Spleen (tissue), 7 donors: ENCODE data around the gene ZFYVE27.

Source experiments
- POLR2A ChIP-seq, 3 donors: fragments of 450-650 bp; IDR thresholded peaks; one replicate each; pipeline ENCODE4 v1.5.1; 2017; ENCODE audit warnings: antibody characterized with exemption in 3 of 3, mild to moderate bottlenecking in 1 of 3
- TF ChIP-seq, protein P1 (sequence below), 11 experiments: fragments of 200-600 bp in 7 of 11; fragments of 450-650 bp in 4 of 11; sonication (generic) in 4 of 11; IDR thresholded peaks in 8 of 11; conservative IDR thresholded peaks in 3 of 11; 1 replicate in 7 of 11; 2 replicates in 4 of 11; pipeline versions ENCODE4 v1.4.0 to v1.8.0; 2016 to 2021; ENCODE audit warnings: antibody characterized with exemption in 11 of 11, inconsistent platforms in 4 of 11, mild to moderate bottlenecking in 1 of 11
- donor health status: DM: no; HTN: no; CAD: no; lungs with moderate emphysema.
- donor health status: DM: no; HTN: no; CAD: no.
- donor health status: DM: no; HTN: no; CAD: no.

GRCh38 chr10:97770255-97770654 is 33.3 kb downstream of the ZFYVE27 start:
- TF ChIP-seq, protein P1, sequence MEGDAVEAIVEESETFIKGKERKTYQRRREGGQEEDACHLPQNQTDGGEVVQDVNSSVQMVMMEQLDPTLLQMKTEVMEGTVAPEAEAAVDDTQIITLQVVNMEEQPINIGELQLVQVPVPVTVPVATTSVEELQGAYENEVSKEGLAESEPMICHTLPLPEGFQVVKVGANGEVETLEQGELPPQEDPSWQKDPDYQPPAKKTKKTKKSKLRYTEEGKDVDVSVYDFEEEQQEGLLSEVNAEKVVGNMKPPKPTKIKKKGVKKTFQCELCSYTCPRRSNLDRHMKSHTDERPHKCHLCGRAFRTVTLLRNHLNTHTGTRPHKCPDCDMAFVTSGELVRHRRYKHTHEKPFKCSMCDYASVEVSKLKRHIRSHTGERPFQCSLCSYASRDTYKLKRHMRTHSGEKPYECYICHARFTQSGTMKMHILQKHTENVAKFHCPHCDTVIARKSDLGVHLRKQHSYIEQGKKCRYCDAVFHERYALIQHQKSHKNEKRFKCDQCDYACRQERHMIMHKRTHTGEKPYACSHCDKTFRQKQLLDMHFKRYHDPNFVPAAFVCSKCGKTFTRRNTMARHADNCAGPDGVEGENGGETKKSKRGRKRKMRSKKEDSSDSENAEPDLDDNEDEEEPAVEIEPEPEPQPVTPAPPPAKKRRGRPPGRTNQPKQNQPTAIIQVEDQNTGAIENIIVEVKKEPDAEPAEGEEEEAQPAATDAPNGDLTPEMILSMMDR (IDR thresholded peaks at IDR 0.05 in 8 of 11, conservative IDR thresholded peaks at IDR 0.05 in 3 of 11) = no peak
- TF ChIP-seq POLR2A (IDR thresholded peaks at IDR 0.05) = no peak
